Urinary bladder (tissue), 4 donors: Measurements from ENCODE around the gene GNLY. TPM values are rescaled to one million over a fixed set of nuclear protein-coding genes. Genes with fewer than 3 reads are reported as not detected.

Experiments
- DNase-seq: peaks from one replicate; pipeline ENCODE4 v3.0.0-alpha.2; 2015; ENCODE audit errors: extremely low spot score
- H3K27ac ChIP-seq: one replicate; pipeline ENCODE4 v1.5.1; 2013; ENCODE audit warnings: low read depth, mild to moderate bottlenecking, moderate library complexity
- H3K36me3 ChIP-seq: one replicate; pipeline ENCODE4 v1.6.1; 2013; ENCODE audit warnings: mild to moderate bottlenecking, moderate library complexity; ENCODE audit not compliant: insufficient read depth
- H3K4me1 ChIP-seq: one replicate; pipeline ENCODE4 v1.6.1; 2013; ENCODE audit warnings: mild to moderate bottlenecking, moderate library complexity; ENCODE audit not compliant: insufficient read depth
- H3K4me3 ChIP-seq: one replicate; pipeline ENCODE4 v1.5.1; 2013; ENCODE audit warnings: low read depth, low read length
- WGBS: extraction: QIAGEN DNeasy Blood & Tissue Kit; methylation state at CpG from one replicate; pipeline ENCODE4 v1.1.7; 2013; 5-methylcytosine and 5-hydroxymethylcytosine counted together
- polyA plus RNA-seq: library from polyadenylated mRNA; stranded (reverse); fragments of 200-250 nt; gene quantifications from one replicate; pipeline ENCODE4 v1.2.3, GENCODE V29; 2013
- total RNA-seq: library from RNA; depleted of rRNA; stranded (reverse); fragments of >200 nt; gene quantifications from one replicate; pipeline ENCODE4 v1.2.3, GENCODE V29; 2014
- donor health status: healthy with polysubstance abuse.
- donor health status: healthy.

GNLY gene
- total and polyA plus RNA-seq, 2 donors: 1.8 TPM; not detected in 1

DNA sequence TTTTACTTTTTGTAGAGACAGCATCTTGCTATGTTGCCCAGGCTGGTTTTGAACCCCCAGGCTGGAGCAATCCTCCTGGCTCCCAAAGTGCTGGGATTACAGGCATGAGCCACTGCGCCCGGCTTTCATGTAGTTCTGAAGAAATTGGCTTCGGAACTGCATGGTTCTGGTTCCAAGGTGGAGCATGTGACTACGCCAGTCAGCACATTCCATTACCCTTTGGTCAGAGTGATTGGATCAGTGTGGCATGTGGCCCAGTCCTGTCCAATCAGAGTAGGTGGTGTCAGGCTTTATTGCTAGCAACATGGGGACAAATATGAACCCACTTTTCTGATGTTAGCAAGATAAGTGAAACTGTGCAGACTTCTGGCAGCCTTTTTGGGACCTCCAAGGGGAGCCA, 43.3 kb downstream of the GNLY start:
- Histone ChIP-seq H3K4me3 (no peak overlapping the region), H3K4me1 (no peaks in the 10 kb centered on the region), H3K36me3 (no peaks in the 10 kb centered on the region), H3K27ac (peak overlapping the region; percentile 76)
- WGBS: 30% methylated on average over 4 of the region's 4 CpGs
- DNase-seq: no peak

DNA sequence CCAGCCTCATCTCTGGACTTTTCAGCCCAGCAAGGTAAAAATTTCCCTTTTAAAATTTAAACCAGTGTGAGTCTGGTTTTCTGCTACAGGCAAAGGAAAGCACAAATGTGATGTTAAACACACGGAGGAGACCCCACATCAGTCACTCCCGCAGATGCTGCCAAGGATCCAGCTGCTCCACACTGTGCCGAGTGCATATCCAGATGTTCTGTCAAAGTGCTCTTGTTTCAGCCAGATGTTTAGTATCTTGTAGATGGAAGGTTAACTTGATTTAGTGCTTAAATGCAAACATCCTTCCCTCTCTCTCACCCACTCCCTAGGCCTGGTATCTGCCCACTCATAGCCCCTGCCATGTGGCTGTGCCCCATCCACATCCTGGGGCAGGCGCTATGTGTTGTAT, 43.8 kb downstream of the GNLY start:
- no peaks in the 10 kb centered on the region for H3K36me3 ChIP-seq
- peak overlapping the region; percentile 76 for H3K27ac ChIP-seq
- H3K4me1 ChIP-seq: no peaks in the 10 kb centered on the region
- 55% methylated on average over 4 of the region's 4 CpGs for WGBS
- no peak overlapping the region for H3K4me3 ChIP-seq
- no peak for DNase-seq

DNA sequence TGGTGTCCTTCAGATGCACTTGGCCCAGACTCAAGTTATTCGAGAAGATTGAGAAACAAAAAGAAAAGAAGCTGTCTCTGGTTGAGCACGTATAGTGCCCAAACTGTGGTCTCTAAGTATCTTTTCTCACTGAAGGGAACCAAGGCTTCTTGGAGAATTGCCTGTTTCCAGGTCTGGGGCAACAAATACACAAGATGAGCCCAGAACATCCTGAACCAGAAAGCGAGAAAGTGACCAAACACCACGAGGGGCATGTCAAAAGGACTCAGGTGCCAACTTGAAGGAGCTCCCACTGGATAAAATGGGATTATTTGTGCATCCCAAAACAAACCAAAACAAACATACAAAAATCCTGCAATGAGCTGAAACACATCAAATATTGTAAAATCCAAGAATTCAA, 46.0 kb downstream of the GNLY start:
- H3K4me3 ChIP-seq: no peak overlapping the region
- H3K36me3 ChIP-seq: no peaks in the 10 kb centered on the region
- H3K4me1 ChIP-seq: peaks cover 5% of the 10 kb centered on the region
- no peak for DNase-seq
- 88% methylated on average over 4 of the region's 4 CpGs for WGBS
- H3K27ac ChIP-seq: peak overlapping the region; percentile 12

DNA sequence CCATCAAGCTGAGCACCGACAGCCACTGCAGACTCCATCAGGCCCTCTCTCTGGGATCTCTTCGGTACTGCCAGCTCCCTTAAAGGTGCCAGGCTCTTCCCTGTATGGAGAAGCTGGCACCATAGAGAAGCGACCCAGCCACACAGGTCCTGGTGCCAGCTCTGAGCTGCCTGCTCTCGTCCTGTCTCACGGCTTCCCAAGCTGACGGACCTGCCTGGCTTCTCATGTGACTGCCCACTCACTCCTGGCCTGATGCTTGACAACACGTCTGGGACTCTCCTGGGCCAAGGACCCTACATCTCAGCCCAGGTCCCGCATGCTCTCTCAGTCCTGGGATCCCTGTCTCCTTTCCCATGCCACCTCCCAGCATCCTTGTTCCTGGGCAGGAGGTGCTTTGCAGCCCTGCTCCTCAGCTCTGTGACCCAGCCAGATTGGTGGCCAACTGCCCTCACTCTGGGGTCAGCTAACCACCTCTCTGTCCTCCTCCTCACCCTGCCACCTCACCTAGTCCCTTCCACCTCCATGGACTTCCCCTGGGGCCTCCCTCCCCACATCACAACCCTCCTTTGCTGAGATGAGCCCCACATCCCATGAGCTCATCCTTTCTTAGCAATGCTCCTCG, 47.2 kb downstream of the GNLY start:
- WGBS: 77% methylated on average over 9 of the region's 9 CpGs
- Histone ChIP-seq H3K36me3 (no peaks in the 10 kb centered on the region), H3K4me3 (no peak overlapping the region), H3K4me1 (peaks cover 5% of the 10 kb centered on the region), H3K27ac (peak overlapping the region; percentile 98)
- no peak for DNase-seq

DNA sequence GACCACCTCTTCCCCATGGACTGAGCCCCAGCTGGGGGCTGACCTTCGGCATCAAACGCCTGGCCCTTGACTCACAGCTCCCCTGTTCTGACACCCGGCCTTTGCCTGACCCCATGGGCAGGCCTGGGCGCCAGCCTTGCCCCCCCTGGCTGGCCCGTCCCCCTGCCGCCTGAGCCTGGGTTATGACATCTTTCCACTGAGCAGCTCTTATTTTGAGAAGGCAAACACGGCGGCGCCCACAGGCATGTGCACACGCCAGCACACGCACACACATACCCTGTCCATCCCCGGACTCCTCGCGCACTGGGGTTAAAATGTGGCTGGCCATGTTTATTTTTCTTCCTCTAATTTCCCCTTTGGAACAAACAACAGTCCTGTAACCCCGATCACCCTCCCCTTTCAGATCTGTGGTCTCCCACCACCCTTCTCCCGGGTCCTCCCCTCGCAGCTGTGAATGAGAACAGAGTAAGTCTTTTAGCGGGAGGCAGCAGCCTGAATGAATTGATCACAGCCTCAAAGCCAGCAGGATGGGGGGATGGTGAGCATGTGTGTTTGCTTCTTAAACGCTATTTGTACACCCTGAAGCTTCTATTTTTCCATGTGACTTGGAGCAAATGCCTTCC, 47.8 kb downstream of the GNLY start:
- 23% methylated on average over 19 of the region's 19 CpGs for WGBS
- H3K4me1 ChIP-seq: peaks cover 5% of the 10 kb centered on the region
- no peak for DNase-seq
- H3K27ac ChIP-seq: peak overlapping the region; percentile 98
- no peak overlapping the region for H3K4me3 ChIP-seq
- H3K36me3 ChIP-seq: no peaks in the 10 kb centered on the region

DNA sequence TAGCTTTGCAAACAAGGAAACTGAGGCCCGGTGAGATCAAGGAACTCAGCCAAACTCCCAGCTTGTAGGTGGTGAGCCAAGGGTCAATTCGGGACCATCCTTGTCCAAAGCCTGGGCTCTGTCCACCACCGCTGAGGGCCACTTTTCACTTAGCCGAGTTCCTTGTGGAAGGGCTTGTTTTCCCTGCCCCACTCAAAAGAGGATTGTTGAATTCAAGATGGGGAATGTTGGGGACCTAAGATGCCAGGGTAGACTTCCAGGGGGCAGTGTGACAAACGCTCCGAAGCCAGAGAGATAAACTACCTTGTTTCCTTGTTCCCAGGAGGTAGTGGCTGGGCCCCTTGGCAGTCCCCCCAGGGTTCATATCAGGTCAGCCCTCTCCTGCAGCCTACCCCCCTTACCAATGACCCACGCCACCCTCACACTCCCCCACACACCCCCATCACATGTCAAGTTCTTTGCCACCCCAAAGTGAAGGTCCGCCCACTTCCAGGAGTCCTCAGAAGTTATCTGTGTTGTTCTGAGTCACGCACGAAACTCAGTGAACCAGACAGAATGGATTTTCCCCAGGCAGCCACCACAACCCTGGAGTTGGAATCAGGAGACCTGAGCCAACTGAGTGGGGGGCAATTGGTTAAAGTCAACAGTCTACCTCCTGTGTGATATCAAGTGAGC, 49.3 kb downstream of the GNLY start:
- Histone ChIP-seq H3K4me3 (no peak overlapping the region), H3K36me3 (no peaks in the 10 kb centered on the region), H3K4me1 (peaks cover 5% of the 10 kb centered on the region), H3K27ac (peak overlapping the region; percentile 51)
- DNase-seq: no peak
- WGBS: 60% methylated on average over 10 of the region's 10 CpGs

DNA sequence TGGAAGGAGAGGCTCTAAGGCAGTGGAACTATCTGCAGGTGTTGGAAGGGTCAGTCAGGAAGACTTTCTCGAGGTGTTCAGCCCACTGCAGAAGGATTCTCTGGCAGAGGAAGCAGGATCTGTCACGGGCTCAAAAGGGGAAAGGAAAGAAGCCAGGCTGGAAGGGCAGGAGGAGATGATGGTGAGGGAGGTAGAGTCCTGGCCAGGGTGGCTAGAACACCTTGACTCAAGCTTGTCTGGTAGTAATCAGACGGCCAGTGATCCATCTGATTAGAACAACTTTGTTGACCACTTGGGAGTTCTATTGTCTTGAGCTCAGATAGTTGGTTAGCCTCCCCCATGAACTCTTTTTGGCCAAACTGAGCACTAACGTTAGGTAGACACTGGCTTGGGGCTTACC, 49.9 kb downstream of the GNLY start:
- no peaks in the 10 kb centered on the region for H3K36me3 ChIP-seq
- no peak overlapping the region for H3K4me3 ChIP-seq
- DNase-seq: no peak
- H3K27ac ChIP-seq: peak overlapping the region; percentile 31
- H3K4me1 ChIP-seq: peaks cover 5% of the 10 kb centered on the region
- 49% methylated on average over 4 of the region's 4 CpGs for WGBS

DNA sequence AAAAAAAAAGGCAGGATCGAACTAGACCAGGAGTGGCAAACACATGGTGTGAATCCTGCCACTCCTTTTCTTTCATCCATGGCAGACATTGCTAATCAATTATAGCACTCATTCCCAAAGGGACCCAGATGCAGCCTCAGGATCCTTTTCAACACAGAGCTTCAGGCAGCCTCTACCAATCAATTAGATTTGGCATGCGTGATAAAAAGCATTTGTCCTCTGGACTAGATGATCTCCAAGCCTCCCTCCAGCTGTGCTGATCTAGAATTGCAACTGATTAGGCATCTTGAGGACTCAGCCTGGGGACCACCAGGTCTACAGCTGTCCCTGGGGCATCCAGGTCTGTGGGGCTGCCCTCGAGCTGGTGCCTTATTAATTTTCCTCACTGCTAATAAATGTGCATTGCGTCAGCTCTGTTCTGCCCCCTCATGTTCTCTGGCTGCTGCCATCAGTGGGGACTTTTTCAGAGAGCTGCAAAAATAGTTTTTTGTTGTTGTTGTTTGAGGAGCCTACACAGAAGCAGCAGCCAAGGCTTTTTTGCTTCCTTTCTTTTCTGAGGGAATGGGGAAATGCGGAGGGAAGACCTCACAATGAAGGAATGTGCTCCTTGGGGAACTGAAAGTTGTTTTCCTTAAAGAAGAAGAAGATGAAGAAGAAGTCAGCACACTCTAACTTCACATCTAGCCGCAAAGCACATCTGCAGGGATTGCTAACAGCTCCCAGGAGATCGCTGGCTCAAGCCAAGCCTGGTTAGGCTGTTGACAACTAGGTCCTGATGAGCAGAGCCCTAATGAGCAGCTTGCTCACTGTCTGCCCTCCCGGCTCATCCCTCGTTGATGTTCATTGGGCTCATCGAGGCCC, 50.8 kb downstream of the GNLY start:
- peaks cover 5% of the 10 kb centered on the region for H3K4me1 ChIP-seq
- peak overlapping the region; percentile 77 for H3K27ac ChIP-seq
- peak; percentile 60 for DNase-seq
- no peak overlapping the region for H3K4me3 ChIP-seq
- 22% methylated on average over 10 of the region's 10 CpGs for WGBS
- H3K36me3 ChIP-seq: no peaks in the 10 kb centered on the region

DNA sequence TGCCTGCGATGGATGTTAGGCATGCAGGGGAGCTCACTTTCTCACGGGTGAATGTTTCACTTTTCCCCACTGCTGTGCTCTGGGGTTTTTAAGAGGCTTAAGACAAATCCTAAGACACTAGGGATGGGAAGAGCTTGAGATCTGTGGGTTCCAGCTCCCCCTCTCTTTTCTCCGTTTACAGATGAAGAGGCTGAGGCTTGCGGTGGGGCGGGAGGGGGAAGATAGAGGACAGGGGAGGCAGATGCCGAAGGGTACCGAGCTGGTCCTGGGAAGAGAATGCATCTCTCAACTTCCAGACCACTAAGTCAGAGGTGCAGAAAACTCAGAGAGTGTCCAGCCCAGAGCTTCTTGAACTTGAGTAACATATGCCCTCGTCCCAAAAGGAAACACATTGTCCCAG, 51.5 kb downstream of the GNLY start:
- H3K27ac ChIP-seq: peak overlapping the region; percentile 75
- 34% methylated on average over 8 of the region's 8 CpGs for WGBS
- H3K4me1 ChIP-seq: peaks cover 5% of the 10 kb centered on the region
- DNase-seq: no peak
- no peak overlapping the region for H3K4me3 ChIP-seq
- H3K36me3 ChIP-seq: no peaks in the 10 kb centered on the region

DNA sequence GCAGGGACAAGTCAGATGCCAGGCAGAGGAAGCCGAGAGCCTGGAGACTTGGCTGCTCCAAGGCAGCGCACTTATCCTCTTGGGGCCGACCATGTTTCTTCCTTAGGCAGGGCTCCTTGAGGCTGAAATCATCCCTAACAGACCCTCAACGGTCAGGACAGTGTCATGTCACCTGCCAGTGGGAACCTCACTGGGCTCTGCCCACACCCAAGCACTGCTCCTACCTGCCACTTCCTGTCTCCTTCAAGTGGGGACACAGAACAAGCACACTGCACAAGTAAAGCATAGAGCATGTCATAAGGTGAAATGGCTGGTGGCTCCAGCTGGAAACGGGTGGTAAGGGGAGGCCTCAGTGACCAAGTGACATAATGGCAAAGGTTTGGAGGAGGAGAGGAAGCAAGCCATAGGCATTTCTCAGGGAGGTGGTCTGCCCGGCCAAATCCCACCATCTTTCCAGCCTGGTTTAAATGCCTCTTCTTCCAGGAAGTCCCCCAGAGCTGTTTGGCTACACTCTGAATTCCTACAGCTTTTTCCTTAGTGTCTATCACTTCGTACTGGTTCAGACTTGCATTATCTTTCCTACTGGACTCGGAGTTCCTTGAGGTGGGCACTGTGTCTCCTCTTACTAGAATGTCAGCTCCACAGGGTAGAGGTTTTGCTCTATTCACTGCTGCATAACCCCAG, 52.3 kb downstream of the GNLY start:
- no peak for DNase-seq
- WGBS: 82% methylated on average over 8 of the region's 8 CpGs
- peak overlapping the region; percentile 72 for H3K27ac ChIP-seq
- H3K4me3 ChIP-seq: no peak overlapping the region
- no peaks in the 10 kb centered on the region for H3K36me3 ChIP-seq
- H3K4me1 ChIP-seq: peaks cover 5% of the 10 kb centered on the region

DNA sequence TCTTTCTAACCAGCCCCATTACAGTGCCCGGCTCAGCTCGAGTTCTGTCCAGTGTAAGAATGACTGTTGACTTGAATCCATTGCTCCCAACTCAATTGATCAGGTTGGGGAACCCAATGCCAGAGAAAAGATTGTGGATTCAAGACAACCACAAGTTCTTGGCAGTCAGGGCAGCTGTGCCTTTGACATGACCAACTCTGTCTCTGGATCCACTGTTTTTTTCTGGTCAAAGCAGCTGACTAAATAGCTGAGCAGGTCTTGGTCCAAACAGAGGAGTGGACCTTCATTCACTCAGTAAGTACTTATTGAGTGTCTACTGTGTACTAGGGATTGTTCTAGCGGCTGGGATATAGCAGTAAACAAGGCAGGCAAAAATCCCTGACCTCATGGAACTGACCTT, 53.3 kb downstream of the GNLY start:
- Histone ChIP-seq H3K4me3 (no peak overlapping the region), H3K27ac (no peak overlapping the region), H3K4me1 (peaks cover 5% of the 10 kb centered on the region), H3K36me3 (no peaks in the 10 kb centered on the region)
- 93% methylated on average over 3 of the region's 3 CpGs for WGBS
- no peak for DNase-seq

DNA sequence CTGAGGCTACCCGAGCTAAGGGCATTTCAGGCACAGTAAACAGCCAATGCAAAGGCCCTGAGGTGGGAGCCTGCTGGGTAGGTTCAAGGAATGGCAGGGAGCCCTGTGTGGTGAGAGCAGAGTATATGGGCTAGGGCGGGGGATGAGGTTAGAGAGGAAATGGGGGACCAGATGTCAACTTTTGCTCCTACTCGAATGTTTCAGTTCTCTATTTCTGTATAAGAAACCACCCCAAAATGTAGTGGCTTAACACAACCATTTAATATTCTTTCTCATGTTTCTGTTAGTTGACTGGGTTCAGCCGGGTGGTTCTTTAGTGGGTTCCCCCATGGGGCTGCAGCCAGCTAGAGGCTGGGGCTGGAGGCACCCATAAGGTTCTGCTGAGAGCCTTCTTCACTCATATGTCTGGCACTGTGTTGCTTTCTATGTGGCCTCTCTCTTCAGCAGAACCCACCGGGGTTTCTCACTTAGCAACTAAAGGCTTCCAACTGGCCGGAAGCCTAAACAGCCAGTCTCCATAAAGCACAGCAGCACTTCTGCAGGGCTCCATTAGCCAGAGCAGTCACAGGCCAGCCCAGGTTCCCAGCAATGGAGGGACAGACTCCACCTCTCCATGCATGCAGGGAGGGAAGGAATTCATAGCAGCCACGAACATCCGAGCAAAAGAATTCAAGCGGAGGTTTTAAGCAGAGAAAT, 54.0 kb downstream of the GNLY start:
- no peak for DNase-seq
- no peak overlapping the region for H3K4me3 ChIP-seq
- peaks cover 8% of the 10 kb centered on the region for H3K4me1 ChIP-seq
- no peaks in the 10 kb centered on the region for H3K36me3 ChIP-seq
- 85% methylated on average over 9 of the region's 9 CpGs for WGBS
- H3K27ac ChIP-seq: no peak overlapping the region
